Measurements from ENCODE around the gene GLYR1.
A peak's percentile ranks its signal among the peaks of the same experiment; 100 is the strongest.

The GLYR1 gene

DNA sequence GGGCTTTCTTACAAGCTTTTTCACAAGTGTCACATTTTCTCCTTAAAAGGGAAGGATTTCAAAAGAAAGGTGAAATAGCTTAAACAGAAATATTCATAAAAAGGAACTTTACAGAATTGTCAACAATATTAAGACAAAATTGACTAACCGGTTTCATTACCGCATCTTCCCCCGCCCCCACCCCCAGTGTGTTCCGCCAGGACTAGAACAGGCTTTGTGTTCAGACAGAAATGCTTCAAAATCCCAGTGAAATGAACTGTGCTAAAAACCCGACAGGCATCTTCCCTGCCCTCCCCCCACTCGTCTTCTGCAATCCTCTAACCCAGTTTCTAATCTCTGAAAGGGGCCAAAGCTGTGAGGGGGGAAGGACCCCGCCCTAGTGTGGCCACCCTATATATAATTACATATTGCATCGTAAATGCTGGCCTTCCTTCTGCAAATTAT lies 43.7 kb downstream of the GLYR1 start:
- peak; percentile 38 for DNase-seq

DNA sequence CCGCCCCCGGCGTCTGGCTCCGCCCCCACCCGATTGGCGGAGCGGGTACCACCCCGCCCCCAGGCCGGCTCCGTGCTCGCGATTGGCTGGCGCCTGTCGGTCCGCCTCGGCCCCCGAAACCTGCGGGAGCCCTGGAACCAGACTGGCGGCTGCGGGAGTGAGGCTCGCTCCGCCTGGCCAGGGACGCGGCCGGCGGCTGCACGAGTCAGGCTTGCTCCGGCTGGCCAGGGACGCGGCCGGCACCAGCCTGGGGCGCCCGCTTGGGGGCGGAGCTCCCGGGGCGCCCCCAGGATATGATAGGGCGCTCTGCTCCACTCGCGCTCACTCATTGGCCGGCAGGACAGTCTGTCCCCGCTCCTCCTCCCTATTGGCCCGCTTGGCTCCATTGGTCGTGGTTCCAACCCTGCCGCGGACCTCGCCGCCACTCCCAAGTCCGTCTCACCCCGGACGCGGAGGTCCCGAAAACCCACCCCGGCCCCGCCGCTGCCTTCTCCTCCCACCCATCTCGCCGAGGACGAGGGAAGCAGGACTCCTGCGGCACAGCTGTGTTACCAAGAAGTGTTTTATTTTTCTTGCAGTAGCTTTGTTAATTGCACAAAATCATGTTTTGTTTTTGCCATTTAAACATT lies 44.3 kb downstream of the GLYR1 start:
- peak; percentile 92 for DNase-seq

DNA sequence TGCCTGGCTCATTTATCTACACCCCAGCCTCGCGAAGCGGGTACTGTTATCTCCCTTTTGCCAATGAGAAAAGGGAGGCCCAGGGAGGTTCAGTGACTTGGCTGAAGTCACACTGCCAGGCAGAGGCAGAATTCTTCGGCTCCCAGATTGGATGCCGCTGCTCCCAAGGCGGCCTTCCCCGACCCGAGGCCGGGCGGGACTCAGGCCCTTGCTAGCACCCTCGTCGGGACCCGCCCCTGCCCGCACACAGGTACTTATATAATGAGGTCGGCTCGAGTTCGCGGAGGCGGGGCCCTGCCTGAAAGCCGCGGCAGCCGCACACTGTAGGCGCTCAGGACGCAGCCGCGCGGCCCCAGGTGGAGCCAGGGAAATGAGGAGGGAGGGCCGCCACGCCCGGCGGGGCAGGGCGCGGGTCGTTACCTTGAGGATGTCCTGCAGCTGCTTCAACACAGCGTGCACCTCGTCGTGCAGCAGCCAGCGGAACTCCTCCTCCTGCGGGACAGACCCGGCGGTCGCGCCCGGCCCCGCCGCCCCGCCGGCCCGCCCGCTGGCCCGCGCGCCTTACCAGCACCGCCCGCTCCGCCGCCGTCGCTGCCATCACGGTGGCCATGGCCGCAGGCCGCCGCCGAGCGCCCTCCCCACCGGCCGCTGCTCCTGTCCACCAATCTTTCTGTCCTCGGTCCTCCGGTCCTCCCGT lies 45.0 kb downstream of the GLYR1 start, which contains the start of gene ROGDI:
Gene ROGDI (minus strand): TSS at position 672 of the 697 bp plus-strand sequence. CDS start 62 bp downstream, at position 610.
- DNase-seq = no peak

DNA sequence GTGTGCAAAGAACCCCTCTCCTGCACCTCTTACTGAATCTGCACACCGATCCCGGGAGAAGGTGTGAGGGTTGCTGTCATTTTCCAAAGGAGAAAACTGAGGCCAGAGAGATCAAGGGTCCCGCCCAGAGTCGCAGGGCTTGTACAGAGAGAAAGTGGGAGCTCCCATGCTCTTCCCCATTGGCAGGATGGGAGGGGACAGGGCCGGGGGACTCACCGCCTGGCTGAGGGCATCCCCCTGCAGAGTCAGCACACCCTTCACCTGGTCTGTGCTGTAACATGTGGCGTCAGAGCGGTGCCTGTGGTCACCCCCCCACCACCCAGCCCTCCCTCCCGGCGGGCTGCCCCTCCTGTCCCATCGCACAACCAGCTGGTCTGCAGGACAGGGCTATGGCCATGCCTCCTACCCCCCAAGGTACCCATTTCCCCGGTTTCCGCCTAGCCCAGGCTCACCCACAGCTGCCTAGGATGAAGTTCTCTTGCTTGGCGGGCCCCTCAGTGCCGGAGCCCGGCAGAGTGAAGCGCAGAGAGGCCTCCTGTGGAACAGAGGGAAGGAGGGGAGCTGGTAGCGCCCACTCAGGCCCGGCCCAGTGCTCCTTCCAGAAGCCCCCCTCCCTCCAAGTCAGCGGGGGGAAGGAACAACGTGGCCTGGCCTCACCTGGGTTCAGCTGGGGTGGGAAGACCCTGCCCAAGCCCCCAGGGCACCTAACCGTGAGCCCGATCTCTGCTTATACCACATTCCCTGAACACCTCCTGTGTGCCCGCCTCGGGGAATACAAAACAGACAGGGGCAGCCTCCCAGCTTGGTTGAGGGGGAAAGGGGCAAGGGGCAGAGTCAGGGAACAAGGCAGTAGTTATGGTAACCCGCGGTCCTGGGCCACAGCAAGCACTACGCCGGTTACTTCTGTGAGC lies 45.8 kb downstream of the GLYR1 start:
- DNase-seq = peak; percentile 42

DNA sequence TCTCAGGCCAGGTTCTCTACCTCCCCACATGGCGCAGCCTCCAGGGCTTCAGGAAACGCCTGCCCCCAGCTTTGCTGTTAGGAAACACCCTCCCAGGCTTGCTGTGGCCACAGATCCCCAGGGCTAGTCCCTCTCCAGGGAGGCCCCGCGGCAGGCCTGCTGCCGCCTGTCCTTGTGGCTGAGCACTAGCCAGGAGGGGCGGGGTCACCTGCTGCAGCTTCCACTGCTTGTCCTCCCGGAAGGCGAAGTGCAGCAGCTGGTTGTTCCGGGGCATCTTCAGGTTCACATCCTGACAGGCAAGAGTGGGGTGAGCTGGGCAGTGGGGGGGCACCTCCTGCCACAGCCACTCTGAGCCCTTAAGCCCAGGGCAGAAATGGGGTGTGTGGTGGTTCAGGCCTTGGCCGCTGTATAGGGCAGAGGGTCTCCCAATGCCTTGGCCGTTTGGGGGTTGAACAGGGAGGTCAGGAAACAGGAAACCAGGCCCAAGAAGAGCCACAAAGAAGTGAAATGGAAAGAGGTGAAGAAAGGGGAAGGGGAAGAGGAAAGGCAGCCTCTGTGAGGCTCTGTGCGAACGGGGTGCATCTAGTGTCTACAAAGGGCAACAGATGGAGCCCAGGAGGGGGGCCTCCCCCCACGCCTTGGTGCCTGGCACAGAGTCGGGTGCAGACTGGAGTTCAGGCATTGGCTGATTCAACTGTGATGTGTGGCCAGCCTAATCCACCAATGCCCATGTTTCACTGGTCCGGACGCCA lies 46.6 kb downstream of the GLYR1 start:
- peak; percentile 40 for DNase-seq

DNA sequence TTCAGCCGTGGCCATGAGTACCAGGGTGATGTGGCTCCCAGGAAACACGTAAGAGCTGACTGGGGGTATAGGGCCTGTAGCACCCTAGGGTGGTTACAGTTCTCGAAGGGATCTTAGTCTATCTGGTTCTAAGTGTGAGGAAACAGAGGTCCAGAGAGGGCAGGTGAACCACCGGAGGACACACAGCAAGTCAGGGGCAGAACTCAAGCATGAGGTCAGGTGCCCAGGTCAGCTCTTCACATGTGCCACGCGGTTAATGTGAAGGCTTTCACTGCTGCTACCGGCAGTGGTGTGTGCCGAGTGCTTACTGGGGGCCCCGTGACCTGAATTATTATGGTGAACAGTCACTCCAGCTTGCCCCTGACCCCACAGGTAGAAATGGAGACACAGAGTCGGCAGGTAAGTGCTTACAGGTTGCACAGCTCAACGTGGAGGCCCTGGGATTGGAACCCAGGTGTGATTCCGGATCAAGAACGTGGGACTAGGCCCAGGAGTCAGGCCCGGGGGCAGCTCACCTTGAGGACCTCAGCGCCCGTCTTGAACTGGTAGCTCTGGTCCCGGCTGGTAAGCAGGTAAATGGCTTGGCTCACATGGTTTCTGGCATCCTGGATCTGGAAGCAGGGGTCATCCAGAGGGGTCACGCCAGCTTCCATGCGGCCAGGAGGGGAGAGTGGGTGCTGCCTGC lies 47.8 kb downstream of the GLYR1 start:
- DNase-seq = peak; percentile 21

DNA sequence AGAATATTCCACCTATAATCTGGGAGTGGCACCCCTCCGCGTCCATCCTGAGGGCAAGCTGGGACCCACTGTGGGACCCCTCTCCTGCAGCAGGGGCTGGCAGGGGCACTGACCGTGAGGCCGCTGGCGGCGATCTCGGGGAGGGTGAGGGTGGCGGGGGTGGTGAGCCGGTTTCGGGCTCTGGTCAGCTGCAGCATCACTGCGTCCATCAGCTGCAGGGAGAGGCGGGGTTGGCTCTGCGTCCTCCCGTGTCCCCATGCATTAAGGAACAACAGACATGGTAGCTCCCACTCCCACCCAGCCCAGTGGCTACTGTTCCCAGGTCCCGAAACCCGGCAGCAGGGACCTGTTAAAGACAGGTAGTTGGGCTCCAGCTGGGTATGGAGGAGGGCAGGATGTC lies 48.6 kb downstream of the GLYR1 start:
- DNase-seq = peak; percentile 11

DNA sequence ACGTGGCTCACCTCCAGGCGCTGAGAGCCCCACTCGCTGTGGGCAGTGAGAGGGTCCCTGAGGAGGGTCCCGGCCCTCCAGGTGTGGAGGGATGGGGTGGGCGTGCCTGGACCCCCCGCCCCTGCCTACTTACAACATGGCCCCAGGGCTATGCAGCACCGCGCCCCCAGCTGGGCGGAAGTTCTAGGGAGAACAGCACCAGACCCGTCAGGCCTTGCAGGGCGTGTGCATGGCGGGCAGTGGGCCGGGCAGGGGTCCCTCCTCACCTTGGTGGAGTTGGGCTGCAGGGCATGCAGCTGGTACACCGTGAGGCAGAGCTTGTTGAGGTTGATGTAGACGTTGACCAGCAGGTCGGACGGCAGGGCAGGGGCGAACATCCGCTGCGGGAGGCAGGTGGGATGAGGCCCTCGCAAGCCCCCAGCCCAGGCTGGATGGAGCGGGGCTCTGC lies 49.3 kb downstream of the GLYR1 start:
- peak; percentile 21 for DNase-seq

DNA sequence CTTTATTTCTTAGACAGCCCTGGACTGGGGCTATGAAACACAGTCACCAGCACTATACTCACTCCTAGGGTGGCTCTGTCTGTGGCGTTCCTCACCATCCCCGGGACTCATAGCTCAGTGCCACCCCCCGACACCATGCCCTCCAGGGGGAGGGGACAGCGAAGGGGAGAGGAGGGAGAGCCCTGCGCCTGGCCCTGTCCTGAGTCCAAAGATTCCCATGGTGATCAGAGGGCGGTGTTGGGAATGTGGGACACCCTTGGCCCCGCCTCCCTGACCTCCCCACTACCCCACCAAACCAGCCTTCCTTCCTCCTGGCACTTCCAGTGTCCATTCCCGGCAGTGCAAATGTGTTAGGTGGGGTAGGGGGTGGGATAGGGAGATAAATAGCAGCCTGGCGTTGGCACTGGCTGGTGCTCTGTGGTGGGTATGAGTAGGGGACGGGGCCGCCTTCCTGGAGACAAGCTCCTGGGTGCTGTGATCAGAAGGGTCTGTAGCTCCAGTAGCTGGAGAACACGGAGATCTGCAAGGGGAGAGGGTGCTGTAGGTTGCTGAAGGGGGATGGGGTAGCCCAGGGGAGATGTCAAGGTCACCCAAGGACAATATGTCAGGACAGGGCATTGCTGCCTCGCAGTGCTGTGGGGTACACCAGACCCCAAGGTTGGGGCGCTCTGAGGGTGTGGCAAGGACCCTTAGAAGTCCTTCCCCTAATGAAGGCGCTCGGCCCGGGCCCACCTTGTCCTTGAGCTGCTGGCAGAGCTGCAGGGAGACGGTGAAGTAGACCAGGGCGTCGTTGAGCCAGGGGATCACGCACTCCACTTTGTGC lies 49.9 kb downstream of the GLYR1 start:
- DNase-seq = peak; percentile 30

DNA sequence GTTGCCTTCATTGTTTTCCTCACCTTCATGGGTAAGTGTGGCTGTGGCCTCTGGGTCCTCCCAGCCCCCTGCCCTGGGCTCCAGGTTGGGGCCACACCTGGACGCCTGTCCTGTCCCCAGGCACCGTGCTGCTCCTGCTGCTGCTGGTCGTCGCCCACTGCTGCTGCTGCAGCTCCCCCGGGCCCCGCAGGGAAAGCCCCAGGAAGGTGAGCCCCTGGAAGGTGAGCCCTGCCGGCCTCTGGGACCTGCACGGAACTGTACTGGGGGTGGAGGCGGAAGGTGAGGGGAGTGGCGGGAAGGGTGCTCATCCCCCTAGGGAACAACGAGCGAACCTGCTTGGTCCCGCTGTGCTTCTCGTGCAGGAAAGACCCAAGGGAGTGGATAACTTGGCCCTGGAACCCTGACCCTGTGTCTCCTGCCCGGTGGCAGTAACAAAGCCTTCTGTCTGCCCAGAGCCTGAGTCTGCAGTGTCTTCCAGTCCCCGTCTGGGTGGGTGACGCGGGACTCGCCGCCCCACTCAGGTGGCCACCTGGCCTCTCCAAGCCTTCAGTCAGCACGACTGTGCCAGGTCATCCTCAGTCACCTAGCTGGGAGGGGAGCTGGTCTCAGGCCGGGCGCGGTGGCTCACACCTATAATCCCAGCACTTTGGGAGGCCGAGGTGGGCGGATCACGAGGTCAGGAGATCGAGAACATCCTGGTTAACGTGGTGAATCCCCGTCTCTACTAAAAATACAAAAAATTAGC lies 51.1 kb downstream of the GLYR1 start:
- peak; percentile 28 for DNase-seq

DNA sequence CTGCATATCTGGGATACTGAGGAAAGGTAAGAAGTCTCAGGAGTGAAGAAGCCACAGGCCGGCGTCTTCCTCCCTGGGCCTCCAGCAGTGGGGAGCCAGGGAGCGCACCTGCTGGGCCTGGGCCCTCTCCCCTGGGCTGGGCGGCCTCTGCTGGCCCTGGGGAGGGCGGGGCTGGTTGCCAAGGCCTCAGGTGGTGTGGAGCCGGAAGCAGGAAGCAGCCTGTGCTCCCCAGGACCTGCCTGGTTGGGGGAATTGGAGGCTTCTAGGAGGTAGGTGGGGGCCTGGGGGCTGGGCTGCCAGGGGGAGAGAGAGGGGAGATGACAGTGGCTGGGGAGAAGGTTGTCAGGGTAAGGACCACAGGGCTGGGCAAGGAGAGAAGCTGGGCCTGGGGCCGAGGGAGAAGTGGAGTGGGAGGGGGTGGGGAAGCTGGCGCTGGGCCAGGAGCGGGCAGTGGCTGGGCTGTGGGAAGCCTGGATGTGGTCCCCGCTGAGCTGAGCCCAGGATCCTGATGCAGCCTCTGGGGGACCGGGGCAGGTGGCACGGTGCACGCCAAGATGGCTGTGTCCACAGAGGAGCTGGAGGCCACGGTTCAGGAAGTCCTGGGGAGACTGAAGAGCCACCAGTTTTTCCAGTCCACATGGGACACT lies 51.8 kb downstream of the GLYR1 start, which contains the start of gene SMIM22:
Gene SMIM22 (plus strand): TSS at position 189 of the 647 bp plus-strand sequence. CDS start 366 bp downstream, at position 555.
- peak; percentile 30 for DNase-seq

DNA sequence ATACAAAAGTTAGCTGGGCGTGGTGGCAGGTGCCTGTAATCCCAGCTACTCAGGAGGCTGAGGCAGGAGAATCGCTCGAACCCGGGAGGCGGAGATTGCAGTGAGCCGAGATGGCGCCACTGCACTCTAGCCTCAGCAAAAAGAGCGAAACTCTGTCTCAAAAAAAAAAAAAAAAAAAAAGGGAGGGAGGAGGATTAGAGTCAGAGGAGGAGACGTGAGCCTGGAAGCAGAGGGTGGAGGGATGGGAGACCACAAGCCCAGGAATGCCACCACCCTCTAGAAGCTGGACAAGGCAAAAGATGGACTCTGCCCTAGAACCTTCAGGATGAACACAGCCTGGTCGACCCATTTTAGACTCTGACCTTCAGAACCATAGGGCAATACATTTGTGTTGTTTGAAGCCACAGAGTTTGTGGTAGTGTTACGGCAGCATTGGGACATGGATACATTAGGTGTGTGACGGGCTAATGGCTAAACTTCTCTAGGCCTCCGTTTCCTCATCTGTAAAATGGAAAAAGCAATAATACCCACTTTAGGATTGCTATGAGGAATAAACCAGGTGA lies 54.1 kb downstream of the GLYR1 start:
- DNase-seq = no peak

DNA sequence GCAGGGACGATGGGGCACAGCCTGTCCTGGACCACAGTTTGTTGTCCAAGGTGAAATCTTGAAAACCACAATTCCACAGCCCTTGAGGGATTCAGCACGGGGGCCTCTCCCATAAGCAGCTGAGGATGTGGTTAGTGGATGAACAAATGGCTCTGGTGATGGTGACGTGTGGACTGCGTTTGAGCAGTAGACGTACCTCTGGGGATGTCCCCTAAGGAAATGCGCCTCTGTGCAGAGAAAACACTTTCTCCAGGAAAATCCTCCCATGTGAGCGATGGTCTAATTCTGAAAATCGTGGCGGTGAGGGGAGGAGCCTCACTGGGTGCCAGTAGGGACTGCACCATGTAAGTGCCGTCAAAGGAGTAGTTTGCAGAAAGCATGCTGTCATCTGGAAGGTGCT lies 56.2 kb downstream of the GLYR1 start:
- no peak for DNase-seq

DNA sequence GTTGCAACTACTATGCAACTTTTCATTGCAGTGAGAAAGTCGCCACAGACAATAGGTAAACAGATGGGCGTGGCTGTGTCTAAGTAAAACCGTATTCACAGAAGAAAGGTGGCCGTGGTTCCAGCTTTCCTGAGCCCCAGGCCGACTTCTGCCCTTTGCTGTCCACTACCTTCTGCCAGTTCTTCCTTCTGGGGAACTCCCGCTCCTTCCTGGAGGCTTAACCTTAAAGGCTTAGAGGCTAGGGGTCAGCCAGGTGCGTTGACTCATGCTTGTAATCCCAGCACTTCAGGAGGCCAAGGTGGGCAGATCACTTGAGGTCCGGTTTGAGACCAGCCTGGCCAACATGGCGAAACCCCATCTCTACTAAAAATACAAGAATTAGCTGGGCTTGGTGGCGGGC lies 56.8 kb downstream of the GLYR1 start:
- DNase-seq = no peak

DNA sequence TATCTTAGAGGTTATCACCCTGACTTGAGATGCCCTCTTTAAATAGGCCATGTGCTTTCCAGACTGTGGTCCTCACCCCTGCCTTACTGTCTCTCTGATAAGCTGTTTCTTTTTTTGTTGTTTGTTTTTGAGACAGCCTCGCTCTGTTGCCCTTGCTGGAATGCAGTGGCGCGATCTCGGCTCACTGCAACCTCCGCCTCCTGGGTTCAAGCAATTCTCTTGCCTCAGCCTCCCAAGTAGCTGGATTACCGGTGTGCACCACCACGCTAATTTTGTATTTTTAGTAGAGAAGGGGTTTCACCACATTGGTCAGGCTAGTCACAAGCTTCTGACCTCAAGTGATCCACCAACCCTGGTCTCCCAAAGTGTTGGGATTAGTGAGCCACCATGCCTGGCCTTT lies 58.2 kb downstream of the GLYR1 start:
- no peak for DNase-seq

DNA sequence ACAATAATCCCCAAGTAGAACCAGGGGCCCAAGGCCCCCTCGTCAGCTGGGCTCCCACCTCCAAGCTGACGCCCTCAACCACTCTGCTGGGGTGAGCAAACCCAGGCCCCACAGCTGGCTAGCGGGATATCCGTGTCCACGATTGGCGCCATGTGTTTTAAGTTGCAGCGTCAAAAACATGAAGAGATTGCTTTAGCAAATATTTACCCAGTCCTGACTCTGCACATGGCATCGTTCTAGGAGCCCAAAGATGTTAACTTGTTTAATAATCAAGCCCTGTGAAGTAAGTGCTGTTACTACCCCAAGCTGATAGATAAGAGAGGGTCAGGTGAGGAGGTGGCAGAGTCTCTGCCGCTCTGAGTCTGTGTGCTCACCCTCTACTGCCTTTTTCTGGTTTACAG lies 58.6 kb downstream of the GLYR1 start:
- no peak for DNase-seq

DNA sequence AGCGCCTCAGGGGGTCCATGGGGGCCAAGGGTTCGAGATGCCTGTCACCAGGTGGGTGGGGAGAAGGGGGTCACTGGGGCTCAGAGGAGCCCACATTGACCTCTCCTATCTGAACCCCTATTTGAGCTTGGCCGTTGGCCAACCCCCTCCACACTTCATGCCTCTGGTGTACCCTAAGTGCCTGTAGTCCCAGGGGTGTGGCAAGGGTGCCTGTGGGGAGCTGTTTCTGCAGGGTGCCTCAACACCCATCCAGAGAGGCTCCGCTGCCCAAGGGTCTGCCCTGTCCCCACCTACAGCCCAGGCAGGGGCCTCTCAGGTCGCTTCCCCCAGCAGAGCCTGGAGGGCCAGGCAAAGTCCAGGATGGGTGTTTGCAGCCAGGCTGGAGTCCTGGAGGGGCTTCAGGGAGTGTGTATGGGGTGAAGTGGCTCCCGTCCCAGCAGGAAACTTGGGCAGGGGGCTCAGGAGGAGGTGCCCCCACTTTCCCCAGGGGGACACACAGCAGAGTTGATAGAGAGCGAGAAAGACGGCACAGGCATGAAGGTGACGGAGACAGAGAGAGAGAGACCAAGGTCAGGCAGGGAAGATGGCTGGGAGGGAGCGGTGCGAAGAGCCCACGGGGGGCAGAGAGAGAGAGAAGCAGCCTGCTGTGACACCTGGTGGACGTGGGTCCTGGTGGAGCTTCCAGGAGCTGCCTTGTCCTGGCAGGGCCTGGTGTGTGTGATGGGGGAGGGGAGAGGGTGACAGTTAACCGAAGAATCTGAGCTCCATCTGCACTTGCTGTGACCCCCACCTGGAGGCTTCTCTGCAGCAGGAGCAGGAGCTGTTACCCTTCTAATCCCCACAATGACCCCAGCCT lies 59.2 kb downstream of the GLYR1 start, which contains the start of gene SEPTIN12:
Gene SEPTIN12 (minus strand): TSS at position 719 of the 856 bp plus-strand sequence. CDS start 700 bp downstream, at position 19.
- no peak for DNase-seq

DNA sequence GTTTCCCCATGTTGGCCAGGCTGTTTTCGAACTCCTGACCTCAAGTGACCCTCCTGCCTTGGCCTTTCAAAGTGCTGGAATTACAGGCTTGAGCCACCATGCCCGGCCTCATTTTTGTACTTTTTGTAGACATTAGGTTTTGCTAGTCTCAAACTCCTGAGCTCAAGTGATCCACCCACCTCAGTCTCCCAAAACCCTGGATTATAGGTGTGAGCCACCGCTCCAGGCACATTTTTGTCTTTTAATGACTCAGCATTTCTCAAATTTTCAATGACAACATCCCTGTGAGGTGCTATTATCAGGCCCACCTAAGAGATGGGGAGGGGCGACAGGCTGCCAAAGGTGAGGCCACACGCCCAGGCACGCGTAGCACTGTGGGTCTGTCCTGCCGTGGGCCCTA lies 60.0 kb downstream of the GLYR1 start:
- DNase-seq = no peak
